K562 (cell line): Measurements from ENCODE around the gene SLMAP. TPM values are rescaled to one million over a fixed set of nuclear protein-coding genes. Genes with fewer than 3 reads are reported as not detected.
A peak's percentile ranks its signal among the peaks of the same experiment; 100 is the strongest.

Experiments
- ATAC-seq: fragments of 200-7000 bp; cut with Tn5 transposase; 3 replicates; pipeline ENCODE4 v1.9.1; 2020; ENCODE audit warnings: moderate library complexity
- BruUV-seq: library from RNA; stranded (reverse); fragments of 400-500 nt; replicated peaks from 2 replicates; lab custom pipeline; 2021; lab: Mats Ljungman, UMichigan
- CTCF ChIA-PET: fragments of 300-600 bp; formaldehyde crosslinking; extraction: SDS; loops from one replicate; lab custom pipeline; 2021; ENCODE audit warnings: low intra/inter-chr PET ratio; lab: Yijun Ruan, JAX
- POLR2A ChIA-PET: fragments of 300-600, 350-650 bp; sonication (Branson Sonifier 250); formaldehyde crosslinking; extraction: SDS; loops from one replicate; lab custom pipeline; 2021; ENCODE audit warnings: antibody characterized with exemption, inconsistent platforms; lab: Yijun Ruan, JAX
- DNase-seq, 4 experiments: peaks; one replicate each; pipeline versions ENCODE4 v3.0.0 to v3.0.0-alpha.2; 2011 to 2018; ENCODE audit warnings: low spot score in 3 of 4, mixed read lengths in 3 of 4; ENCODE audit errors: extremely low read depth in 1 of 4
- FAIRE-seq: peaks from 2 replicates; lab custom pipeline; 2011; peaks lifted over from hg19 to GRCh38; lab: Jason Lieb, UNC
- H2AFZ ChIP-seq: 2 replicates; pipeline ENCODE4 v1.6.0; 2011; ENCODE audit warnings: low read depth, low read length, control low read depth, inconsistent platforms
- H3K27ac ChIP-seq: fragments of 200-600 bp; 3 replicates; pipeline ENCODE4 v1.8.0; 2011; ENCODE audit warnings: low read depth, mild to moderate bottlenecking, control low read depth, inconsistent platforms, low read length, moderate library complexity, mixed read lengths; ENCODE audit errors: extremely low read depth
- H3K27me3 ChIP-seq, 2 experiments: fragments of 300-600 bp in 1 of 2; 2 replicates in 1 of 2; 3 replicates in 1 of 2; pipeline versions ENCODE4 v1.6.0 to v1.8.0; 2011; ENCODE audit warnings: inconsistent platforms in 2 of 2, low read length in 2 of 2, mild to moderate bottlenecking in 1 of 2, mixed read lengths in 1 of 2, moderate library complexity in 1 of 2; ENCODE audit not compliant: control insufficient read depth in 2 of 2, insufficient read depth in 2 of 2
- H3K36me3 ChIP-seq: fragments of 300-600 bp; 3 replicates; pipeline ENCODE4 v1.8.0; 2011; ENCODE audit warnings: mild to moderate bottlenecking, low read length, inconsistent platforms; ENCODE audit not compliant: control insufficient read depth, insufficient read depth
- H3K4me1 ChIP-seq, 2 experiments: fragments of 200-600 bp in 1 of 2; replicated peaks in 1 of 2; 2 replicates in 1 of 2; 3 replicates in 1 of 2; pipeline versions ENCODE4 v1.5.1 to v1.8.0; 2011; ENCODE audit warnings: inconsistent platforms in 2 of 2, low read length in 2 of 2, mild to moderate bottlenecking in 1 of 2, mixed read lengths in 1 of 2, moderate library complexity in 1 of 2; ENCODE audit not compliant: control insufficient read depth in 2 of 2, insufficient read depth in 2 of 2
- H3K4me2 ChIP-seq: 2 replicates; pipeline ENCODE4 v1.6.1; 2011; ENCODE audit warnings: low read length, control low read depth, inconsistent platforms, mixed read lengths; ENCODE audit not compliant: insufficient read depth
- H3K4me3 ChIP-seq: fragments of 200-600 bp; sonication (generic), shearing (Covaris generic); 2 replicates; pipeline ENCODE4 v1.5.1; 2016; ENCODE audit warnings: control low read depth, inconsistent platforms
- H3K79me2 ChIP-seq: fragments of 200-600 bp; 3 replicates; pipeline ENCODE4 v1.8.0; 2011; ENCODE audit warnings: low read length, inconsistent platforms; ENCODE audit not compliant: control insufficient read depth, insufficient read depth
- H3K9ac ChIP-seq, 2 experiments: 2 replicates each; pipeline versions ENCODE4 v1.6.0 to v1.6.1; 2011; ENCODE audit warnings: low read depth in 2 of 2, low read length in 2 of 2, control low read depth in 1 of 2, inconsistent platforms in 1 of 2, mild to moderate bottlenecking in 1 of 2, mixed read lengths in 1 of 2; ENCODE audit not compliant: insufficient read depth in 1 of 2
- H3K9me1 ChIP-seq: one replicate; pipeline ENCODE4 v1.6.0; 2011; ENCODE audit warnings: inconsistent platforms, mild to moderate bottlenecking, low read length, moderate library complexity; ENCODE audit not compliant: control insufficient read depth, insufficient read depth
- H3K9me3 ChIP-seq: replicated peaks from 2 replicates; pipeline ENCODE4 v1.5.1; 2011; ENCODE audit warnings: low read depth, low read length, inconsistent platforms; ENCODE audit not compliant: control insufficient read depth, insufficient read depth
- H4K20me1 ChIP-seq: replicated peaks from 2 replicates; pipeline ENCODE4 v1.6.1; 2011; ENCODE audit warnings: low read length, inconsistent platforms, mixed read lengths; ENCODE audit not compliant: control insufficient read depth, insufficient read depth
- ADNP ChIP-seq: fragments of 200-800 bp; sonication (Bioruptor generic); IDR thresholded peaks from 2 replicates; pipeline ENCODE4 v1.6.1; 2016; ENCODE audit warnings: missing genetic modification characterization, missing compliant biosample characterization
- ATF3 ChIP-seq, 2 experiments: fragments of 450-650 bp in 1 of 2; sonication (generic) in 1 of 2; formaldehyde crosslinking in 1 of 2; IDR thresholded peaks in 1 of 2; conservative IDR thresholded peaks in 1 of 2; 2 replicates each; pipeline versions ENCODE4 v1.6.1 to v1.8.1; 2016 to 2023; ENCODE audit warnings: mild to moderate bottlenecking in 2 of 2, moderate library complexity in 2 of 2, inconsistent platforms in 1 of 2, missing genetic modification reagents in 1 of 2
- C11orf30 ChIP-seq: fragments of 450-650 bp; IDR thresholded peaks from 2 replicates; pipeline ENCODE4 v1.6.1; 2016; ENCODE audit warnings: low read depth, mild to moderate bottlenecking
- DPF2 ChIP-seq: fragments of 450-650 bp; IDR thresholded peaks from 2 replicates; pipeline ENCODE4 v1.6.1; 2016
- FOSL1 ChIP-seq: fragments of 200-800 bp; sonication (Bioruptor generic); conservative IDR thresholded peaks from 2 replicates; pipeline ENCODE4 v1.6.1; 2016; ENCODE audit warnings: missing genetic modification characterization, missing compliant biosample characterization
- HCFC1 ChIP-seq: IDR thresholded peaks from 2 replicates; pipeline ENCODE4 v1.6.1; 2012; ENCODE audit warnings: low read depth, low read length, improper control_type of control experiment
- JUN ChIP-seq, 2 experiments: sonication (generic) in 1 of 2; formaldehyde crosslinking in 1 of 2; IDR thresholded peaks; 2 replicates each; pipeline versions ENCODE4 v1.6.1 to v1.8.0; 2012 to 2022; ENCODE audit warnings: borderline replicate concordance in 2 of 2, mild to moderate bottlenecking in 2 of 2, improper control_type of control experiment in 1 of 2, low read depth in 1 of 2, low read length in 1 of 2, missing genetic modification reagents in 1 of 2
- JUND ChIP-seq, 2 experiments: IDR thresholded peaks; 2 replicates in 1 of 2; 3 replicates in 1 of 2; pipeline ENCODE4 v1.6.1; 2011; ENCODE audit warnings: borderline replicate concordance in 2 of 2, low read depth in 2 of 2, low read length in 2 of 2, improper control_type of control experiment in 1 of 2, missing biosample characterization in 1 of 2, missing genetic modification characterization in 1 of 2, missing genetic modification reagents in 1 of 2
- MAFF ChIP-seq: IDR thresholded peaks from 2 replicates; pipeline ENCODE4 v1.6.1; 2012; ENCODE audit warnings: low read length, improper control_type of control experiment
- MAFG ChIP-seq: fragments of 450-650 bp; conservative IDR thresholded peaks from 2 replicates; pipeline ENCODE4 v1.6.1; 2016; ENCODE audit warnings: missing genetic modification characterization, missing compliant biosample characterization
- NFE2L1 ChIP-seq: fragments of 450-650 bp; IDR thresholded peaks from 2 replicates; pipeline ENCODE4 v1.6.1; 2016; ENCODE audit warnings: missing genetic modification characterization, low read depth, mild to moderate bottlenecking, missing compliant biosample characterization, moderate library complexity, borderline replicate concordance
- SMARCC2 ChIP-seq: fragments of 450-650 bp; IDR thresholded peaks from 2 replicates; pipeline ENCODE4 v1.6.1; 2017; ENCODE audit warnings: antibody characterized with exemption, moderate library complexity, mild to moderate bottlenecking, low read depth
- SMARCE1 ChIP-seq: fragments of 450-650 bp; IDR thresholded peaks from 2 replicates; pipeline ENCODE4 v1.7.1; 2016; ENCODE audit warnings: mild to moderate bottlenecking
- TEAD4 ChIP-seq, 2 experiments: sonication (generic) in 1 of 2; formaldehyde crosslinking in 1 of 2; IDR thresholded peaks; 2 replicates each; pipeline versions ENCODE4 v1.6.1 to v1.8.0; 2012 to 2022; ENCODE audit warnings: borderline replicate concordance in 1 of 2, inconsistent platforms in 1 of 2, low read length in 1 of 2, mild to moderate bottlenecking in 1 of 2, missing genetic modification reagents in 1 of 2
- WHSC1 ChIP-seq: IDR thresholded peaks from one replicate; pipeline ENCODE4 v1.6.1; 2012; ENCODE audit warnings: low read length, control low read depth, inconsistent platforms
- ZNF583 ChIP-seq: fragments of 250-450 bp; sonication (Bioruptor Pico); IDR thresholded peaks from 2 replicates; pipeline ENCODE4 v1.4.0; 2020
- WGBS: fragments of 100-300 bp; shearing (Covaris generic); methylation state at CpG from one replicate; pipeline ENCODE4 v1.1.6; 2016; ENCODE audit warnings: low coverage, mixed read lengths; ENCODE audit not compliant: insufficient coverage; ENCODE audit errors: missing lambda C conversion rate; 5-methylcytosine and 5-hydroxymethylcytosine counted together
- in situ Hi-C: fragments of 300-500 bp; cut with MboI; formaldehyde crosslinking; loops from 4 replicates; pipeline ENCODE4 v1.15.0; 2018; ENCODE audit warnings: inconsistent platforms, mixed read lengths
- intact Hi-C: fragments of 100-400 bp; cut with micrococcal nuclease; formaldehyde crosslinking; loops from 2 replicates; pipeline ENCODE4 v1.14.2; 2022
- polyA plus RNA-seq, 8 experiments: library from polyadenylated mRNA; depleted of rRNA in 4 of 8; stranded (reverse) in 5 of 8; unstranded in 3 of 8; fragments of >200 nt; fragmentation: Nextera tagmentation in 2 of 8; fragmentation: Illumina TruSeq in 1 of 8; extraction: Ambion mirVana in 2 of 8; extraction: Trizol in 1 of 8; gene quantifications; 2 replicates each; pipeline versions ENCODE4 v1.2.1 to v1.2.3, GENCODE V29; 2011 to 2014; ENCODE audit warnings: inconsistent platforms in 1 of 8, missing spikeins in 1 of 8
- total RNA-seq, 7 experiments: library from RNA; depleted of rRNA in 6 of 7; stranded (reverse); fragments of >200 nt in 6 of 7; fragmentation: Illumina TruSeq in 2 of 7; extraction: Trizol in 2 of 7; gene quantifications; 2 replicates each; pipeline versions ENCODE4 v1.2.1 to v1.2.3, GENCODE V29; 2011 to 2021; ENCODE audit warnings: low replicate concordance in 1 of 7
- TF ChIP-seq, protein P1 (sequence below): sonication (generic); formaldehyde crosslinking; IDR thresholded peaks from 2 replicates; pipeline ENCODE4 v1.8.0; 2022; ENCODE audit warnings: mild to moderate bottlenecking, low read depth, missing genetic modification reagents
- TF ChIP-seq, protein P2 (sequence below): fragments of 250-450 bp; sonication (Bioruptor Pico); IDR thresholded peaks from 2 replicates; pipeline ENCODE4 v1.4.0; 2020; ENCODE audit warnings: borderline replicate concordance

The SLMAP gene
- total and polyA plus RNA-seq, 9 of the 15 experiments (the other 6 are each of a cell fraction or from before 2014, with no cell fraction given): 12.1 to 50.7 (median 28.3) TPM

- H3K79me2 ChIP-seq: peaks cover 93% of the 10 kb centered on the region
- POLR2A ChIA-PET: interaction anchor here (1.1 to 2.0 kb wide), 3 partner anchors 11 to 31 kb away, joined by 3 to 9 read pairs (median 3); no protein-coding TSS in a partner anchor
- H3K27ac ChIP-seq: peak overlapping the region; percentile 78
- in situ Hi-C loops: no loop called here
- intact Hi-C loops: loop anchor here (2.0 kb wide), 1 partner anchor 37 kb away; the partner anchor contains the start of gene SLMAP
- 0% methylated on average over 4 of the region's 4 CpGs for WGBS
- H3K9me3 ChIP-seq: no peaks in the 10 kb centered on the region
- peak overlapping the region in 1 of 2 experiments; percentile 57; a peak in 2 of 4 replicates for H3K9ac ChIP-seq
- H2AFZ ChIP-seq: no peak overlapping the region
- no peaks in the 10 kb centered on the region for H3K9me1 ChIP-seq
- no TSS peak for BruUV-seq
- H3K4me2 ChIP-seq: no peak overlapping the region
- 0 out of 3 replicates have a peak, but pooled peaks cover 5% of the 10 kb centered on the region for H3K36me3 ChIP-seq
- no peak overlapping the region for H3K4me3 ChIP-seq
- no peaks in the 10 kb centered on the region for H3K27me3 ChIP-seq
- CTCF ChIA-PET: no interaction called here
- FAIRE-seq (peak; percentile 89), ATAC-seq (peak; percentile 65), DNase-seq (peak in 1 of 4 experiments; percentile 57)
- H4K20me1 ChIP-seq: no peaks in the 10 kb centered on the region
- H3K4me1 ChIP-seq: peaks cover 6 to 44% of the 10 kb centered on the region in 2 experiments; a peak in 4 of 5 replicates
- TF ChIP-seq JUN (IDR thresholded peaks at IDR 0.05; ENCODE audit: borderline replicate concordance, low read depth, low read length): 0 out of 2 replicates have a peak, but pooled peaks have one; percentile 41
- TF ChIP-seq JUN (CRISPR knock-in tag; IDR thresholded peaks at IDR 0.05; ENCODE audit: borderline replicate concordance): no peak
- TF ChIP-seq SMARCC2: peak; percentile 68; the same call in 1 of the 2 replicates
- peak; percentile 58 for TF ChIP-seq NFE2L1
- TF ChIP-seq TEAD4 (IDR thresholded peaks at IDR 0.05; ENCODE audit: low read length): no peak
- TF ChIP-seq TEAD4 (CRISPR knock-in tag; IDR thresholded peaks at IDR 0.05; ENCODE audit: borderline replicate concordance): no peak
- 0 out of 2 replicates have a peak, but pooled peaks have one; percentile 41 for TF ChIP-seq ADNP
- TF ChIP-seq, protein P1, sequence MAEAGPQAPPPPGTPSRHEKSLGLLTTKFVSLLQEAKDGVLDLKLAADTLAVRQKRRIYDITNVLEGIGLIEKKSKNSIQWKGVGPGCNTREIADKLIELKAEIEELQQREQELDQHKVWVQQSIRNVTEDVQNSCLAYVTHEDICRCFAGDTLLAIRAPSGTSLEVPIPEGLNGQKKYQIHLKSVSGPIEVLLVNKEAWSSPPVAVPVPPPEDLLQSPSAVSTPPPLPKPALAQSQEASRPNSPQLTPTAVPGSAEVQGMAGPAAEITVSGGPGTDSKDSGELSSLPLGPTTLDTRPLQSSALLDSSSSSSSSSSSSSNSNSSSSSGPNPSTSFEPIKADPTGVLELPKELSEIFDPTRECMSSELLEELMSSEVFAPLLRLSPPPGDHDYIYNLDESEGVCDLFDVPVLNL (CRISPR knock-in tag): no peak
- peak; percentile 84 for TF ChIP-seq ATF3 (IDR thresholded peaks at IDR 0.05)
- TF ChIP-seq ATF3 (CRISPR knock-in tag; conservative IDR thresholded peaks at IDR 0.05): no peak
- peak; percentile 73 for TF ChIP-seq DPF2
- TF ChIP-seq SMARCE1: peak; percentile 73
- peak; percentile 31; the same call in 1 of the 2 replicates for TF ChIP-seq MAFF
- TF ChIP-seq WHSC1: no peak
- no peak for TF ChIP-seq ZNF583 (CRISPR knock-in tag)
- peak; percentile 71 for TF ChIP-seq C11orf30
- peak; percentile 81 for TF ChIP-seq MAFG (tag)
- TF ChIP-seq JUND (IDR thresholded peaks at IDR 0.05; ENCODE audit: borderline replicate concordance, low read depth, low read length): peak; percentile 84
- peak; percentile 76; the same call in 2 of the 3 replicates for TF ChIP-seq JUND (tag; IDR thresholded peaks at IDR 0.05; ENCODE audit: borderline replicate concordance, low read depth, low read length)
- TF ChIP-seq HCFC1: no peak
- TF ChIP-seq FOSL1 (tag): peak; percentile 81
- TF ChIP-seq, protein P2, sequence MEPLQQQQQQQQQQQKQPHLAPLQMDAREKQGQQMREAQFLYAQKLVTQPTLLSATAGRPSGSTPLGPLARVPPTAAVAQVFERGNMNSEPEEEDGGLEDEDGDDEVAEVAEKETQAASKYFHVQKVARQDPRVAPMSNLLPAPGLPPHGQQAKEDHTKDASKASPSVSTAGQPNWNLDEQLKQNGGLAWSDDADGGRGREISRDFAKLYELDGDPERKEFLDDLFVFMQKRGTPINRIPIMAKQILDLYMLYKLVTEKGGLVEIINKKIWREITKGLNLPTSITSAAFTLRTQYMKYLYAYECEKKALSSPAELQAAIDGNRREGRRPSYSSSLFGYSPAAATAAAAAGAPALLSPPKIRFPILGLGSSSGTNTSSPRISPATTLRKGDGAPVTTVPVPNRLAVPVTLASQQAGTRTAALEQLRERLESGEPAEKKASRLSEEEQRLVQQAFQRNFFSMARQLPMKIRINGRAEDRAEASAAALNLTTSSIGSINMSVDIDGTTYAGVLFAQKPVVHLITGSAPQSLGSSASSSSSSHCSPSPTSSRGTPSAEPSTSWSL (CRISPR knock-in tag): no peak
Observed at GRCh38 chr3:57793737-57794187, 37.7 kb downstream of the SLMAP start.
